ENCODE measurements around the gene ENTPD1.
"Not testable (repeated sequence)": the region's sequence is repeated elsewhere in the genome, so short reads cannot be mapped to it uniquely, and the experiment has no call there.

The ENTPD1 gene, protein sequence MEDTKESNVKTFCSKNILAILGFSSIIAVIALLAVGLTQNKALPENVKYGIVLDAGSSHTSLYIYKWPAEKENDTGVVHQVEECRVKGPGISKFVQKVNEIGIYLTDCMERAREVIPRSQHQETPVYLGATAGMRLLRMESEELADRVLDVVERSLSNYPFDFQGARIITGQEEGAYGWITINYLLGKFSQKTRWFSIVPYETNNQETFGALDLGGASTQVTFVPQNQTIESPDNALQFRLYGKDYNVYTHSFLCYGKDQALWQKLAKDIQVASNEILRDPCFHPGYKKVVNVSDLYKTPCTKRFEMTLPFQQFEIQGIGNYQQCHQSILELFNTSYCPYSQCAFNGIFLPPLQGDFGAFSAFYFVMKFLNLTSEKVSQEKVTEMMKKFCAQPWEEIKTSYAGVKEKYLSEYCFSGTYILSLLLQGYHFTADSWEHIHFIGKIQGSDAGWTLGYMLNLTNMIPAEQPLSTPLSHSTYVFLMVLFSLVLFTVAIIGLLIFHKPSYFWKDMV

DNA sequence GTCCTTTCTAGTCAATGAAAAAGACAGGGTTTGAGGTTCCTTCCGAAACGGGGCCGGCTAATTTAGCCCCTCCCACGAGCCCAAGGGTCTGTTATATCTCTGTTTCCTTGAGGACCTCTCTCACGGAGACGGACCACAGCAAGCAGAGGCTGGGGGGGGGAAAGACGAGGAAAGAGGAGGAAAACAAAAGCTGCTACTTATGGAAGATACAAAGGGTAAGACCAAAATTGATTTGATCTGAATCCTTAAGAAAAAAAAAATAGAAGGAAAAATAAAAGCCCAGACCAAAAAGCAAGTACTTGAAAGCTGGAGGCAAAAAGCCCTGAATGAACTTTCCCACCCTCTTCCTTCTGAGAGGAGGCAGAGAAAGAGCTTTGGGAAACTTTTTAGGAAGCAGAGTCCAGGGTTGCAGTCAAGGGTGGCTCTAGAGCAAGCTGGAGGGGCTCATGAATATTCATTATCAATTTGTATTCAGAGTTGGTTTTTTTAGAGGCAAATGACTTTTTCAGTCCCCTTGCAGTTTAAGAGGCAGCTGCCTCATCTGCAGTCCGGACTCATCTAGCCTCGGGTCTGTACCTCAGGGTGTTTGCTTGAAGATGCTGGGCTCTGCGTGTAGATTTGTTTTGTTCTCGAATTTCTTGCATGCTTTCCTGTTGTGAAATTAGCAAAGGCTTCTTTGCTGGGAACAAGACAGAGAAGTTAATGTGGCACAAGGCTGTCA, at the start of gene ENTPD1:
Gene ENTPD1, plus strand, starts transcription at position 123 of the 721 bp plus-strand sequence. Its CDS starts 77 bp downstream, at position 200.
- peak; percentile 62 for DNase-seq (ENCODE audit: low spot score)

DNA sequence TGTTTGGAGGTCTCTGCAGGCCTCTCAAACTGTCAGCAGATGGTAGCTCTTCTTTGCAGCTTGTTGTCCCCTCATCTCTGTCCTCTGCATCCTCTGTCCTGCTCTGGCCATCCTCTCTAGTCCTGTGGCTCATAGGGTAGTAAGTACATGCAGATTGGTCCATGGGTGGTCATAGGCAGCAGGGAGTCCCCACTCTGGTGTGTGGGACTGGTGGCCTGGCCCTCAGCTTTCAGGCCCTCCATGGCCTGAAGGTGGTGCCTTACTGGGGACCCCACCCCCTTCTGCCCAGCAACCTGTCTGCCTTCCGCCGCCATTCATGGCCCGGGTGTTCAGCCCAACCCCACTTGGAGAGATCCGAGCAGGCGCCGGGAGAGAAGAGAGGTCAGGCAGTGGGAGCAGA, 49.4 kb upstream of the ENTPD1 start:
- no peak for DNase-seq (ENCODE audit: low spot score)

DNA sequence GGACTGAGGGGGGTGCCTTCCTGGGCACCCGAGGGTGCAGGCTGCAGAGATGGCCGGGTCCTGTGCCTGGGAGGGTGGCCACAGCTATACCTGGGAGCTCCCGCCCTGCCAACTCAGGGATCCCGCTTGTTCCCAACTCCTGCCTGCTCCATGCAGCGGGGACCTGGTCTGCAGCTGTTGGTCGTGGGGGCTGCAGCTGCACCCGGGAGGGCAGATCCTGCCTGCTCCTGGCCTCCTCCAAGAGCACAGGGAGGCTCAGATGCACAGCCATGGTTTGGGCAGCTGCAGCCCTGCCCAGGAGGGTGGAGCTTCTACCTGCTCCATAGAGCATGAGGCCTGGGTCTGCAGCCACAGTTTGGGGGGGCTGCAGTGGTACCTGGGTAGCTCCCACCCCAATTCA, 49.0 kb upstream of the ENTPD1 start:
- no peak for DNase-seq (ENCODE audit: low spot score)

DNA sequence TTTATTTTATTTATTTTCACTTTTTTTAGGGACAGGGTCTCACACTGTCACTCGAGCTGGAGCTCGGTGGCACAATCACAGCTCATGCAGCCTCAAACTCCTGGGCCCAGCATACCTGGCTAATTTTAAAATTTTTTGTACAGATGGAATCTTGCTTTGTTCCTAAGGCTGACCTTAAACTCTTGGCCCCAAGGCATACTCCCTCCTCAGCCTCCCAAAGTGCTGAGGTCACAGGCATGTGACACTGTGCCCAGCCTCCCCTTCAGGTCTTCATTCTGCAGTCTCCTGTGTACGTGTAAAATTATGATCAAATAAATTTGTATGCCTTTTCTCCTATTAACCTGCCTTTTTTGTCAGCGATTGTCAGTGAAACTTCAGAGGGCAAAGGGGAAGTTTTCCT, 44.5 kb upstream of the ENTPD1 start:
- DNase-seq (ENCODE audit: low spot score) = no peak

DNA sequence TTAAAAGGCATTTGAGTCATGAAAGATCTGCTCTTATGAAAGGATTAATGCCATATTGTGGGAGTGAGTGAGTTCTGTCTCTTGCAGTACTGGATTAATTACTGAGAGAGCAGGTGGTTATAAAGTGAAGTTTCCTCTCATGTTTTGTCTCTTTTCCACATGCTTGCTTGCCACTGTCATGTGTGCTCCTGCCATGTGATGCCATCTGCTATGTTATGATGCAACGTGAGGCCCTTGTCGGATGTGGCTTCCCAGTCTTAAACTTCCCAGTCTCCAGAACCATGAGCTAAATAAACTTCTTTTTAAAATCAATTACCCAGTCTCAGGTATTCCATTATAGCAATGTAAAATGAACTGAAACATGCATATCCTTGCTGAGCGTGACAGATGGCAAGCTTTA, 39.5 kb upstream of the ENTPD1 start:
- no peak for DNase-seq (ENCODE audit: low spot score)

DNA sequence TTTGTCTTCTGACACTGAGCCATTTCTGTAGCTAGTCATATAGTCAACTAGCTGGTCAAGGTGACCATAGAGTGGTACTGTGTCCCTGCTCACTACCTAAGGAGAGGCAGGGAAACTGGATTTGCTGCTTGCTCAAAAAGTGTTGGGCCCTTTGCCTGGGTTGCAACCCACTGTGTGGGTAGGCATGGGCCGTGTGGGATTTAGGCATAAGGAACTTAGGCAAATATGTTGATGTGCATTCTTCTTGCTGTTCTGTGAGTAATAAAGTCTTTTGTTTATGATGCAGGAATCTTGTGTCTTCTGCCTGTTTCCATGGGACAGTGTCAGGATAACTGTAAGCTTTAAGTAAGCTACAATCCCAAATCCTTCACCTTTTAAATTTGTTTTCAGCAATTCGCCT, 39.1 kb upstream of the ENTPD1 start:
- DNase-seq (ENCODE audit: low spot score) = no peak

DNA sequence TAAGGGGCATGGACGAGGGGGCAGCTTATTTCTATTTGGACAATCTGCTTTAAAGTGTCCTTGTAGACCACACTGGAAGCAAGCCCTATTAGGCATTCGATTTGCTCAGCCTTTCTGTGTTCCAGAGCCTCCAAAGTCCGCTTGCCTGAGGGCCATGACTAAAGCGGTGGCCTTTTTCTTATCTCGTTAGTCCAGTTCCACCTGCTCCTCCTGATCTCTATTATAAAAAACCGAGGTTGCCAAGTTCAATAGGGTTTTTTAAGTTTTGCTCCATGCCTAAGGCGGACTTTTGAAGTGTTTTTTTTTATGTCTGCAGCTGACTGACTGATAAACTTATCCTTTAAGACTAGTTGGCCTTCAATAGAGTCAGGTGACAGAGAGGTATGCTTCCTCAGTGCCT, 35.2 kb upstream of the ENTPD1 start:
- not testable (repeated sequence) for DNase-seq (ENCODE audit: low spot score)

DNA sequence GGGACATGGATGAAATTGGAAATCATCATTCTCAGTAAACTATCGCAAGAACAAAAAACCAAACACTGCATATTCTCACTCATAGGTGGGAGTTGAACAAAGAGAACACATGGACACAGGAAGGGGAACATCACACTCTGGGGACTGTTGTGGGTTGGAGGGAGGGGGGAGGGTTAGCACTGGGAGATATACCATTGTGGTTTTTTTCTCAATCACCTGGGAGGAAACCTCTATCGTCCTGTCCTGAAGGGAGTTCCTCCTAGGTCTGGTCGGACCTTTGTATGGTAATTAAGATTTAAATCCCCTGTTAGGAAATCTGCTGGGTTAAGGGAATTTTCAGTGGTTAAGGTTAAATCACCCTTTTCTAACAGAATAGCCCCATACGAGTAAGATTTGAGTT, 33.5 kb upstream of the ENTPD1 start:
- not testable (repeated sequence) for DNase-seq (ENCODE audit: low spot score)

DNA sequence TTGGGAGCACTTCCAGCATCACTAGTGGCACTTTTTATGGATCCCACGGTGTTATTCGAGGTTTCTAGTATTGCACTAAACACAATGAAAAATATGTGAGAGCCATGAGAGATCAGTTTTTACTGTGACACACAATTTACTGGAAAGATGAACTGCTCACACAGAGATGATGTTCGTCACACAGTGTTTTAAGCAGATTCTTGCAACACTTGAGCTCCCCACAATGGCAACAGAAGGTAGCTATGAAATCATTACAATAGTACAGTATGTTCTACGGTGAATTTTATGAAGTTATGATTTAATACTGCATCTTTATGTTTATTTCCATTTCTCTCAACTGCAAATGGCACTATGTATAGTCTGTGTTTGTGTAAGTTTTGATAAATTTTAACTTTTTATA, 27.4 kb upstream of the ENTPD1 start:
- peak; percentile 11 for DNase-seq (ENCODE audit: low spot score)

DNA sequence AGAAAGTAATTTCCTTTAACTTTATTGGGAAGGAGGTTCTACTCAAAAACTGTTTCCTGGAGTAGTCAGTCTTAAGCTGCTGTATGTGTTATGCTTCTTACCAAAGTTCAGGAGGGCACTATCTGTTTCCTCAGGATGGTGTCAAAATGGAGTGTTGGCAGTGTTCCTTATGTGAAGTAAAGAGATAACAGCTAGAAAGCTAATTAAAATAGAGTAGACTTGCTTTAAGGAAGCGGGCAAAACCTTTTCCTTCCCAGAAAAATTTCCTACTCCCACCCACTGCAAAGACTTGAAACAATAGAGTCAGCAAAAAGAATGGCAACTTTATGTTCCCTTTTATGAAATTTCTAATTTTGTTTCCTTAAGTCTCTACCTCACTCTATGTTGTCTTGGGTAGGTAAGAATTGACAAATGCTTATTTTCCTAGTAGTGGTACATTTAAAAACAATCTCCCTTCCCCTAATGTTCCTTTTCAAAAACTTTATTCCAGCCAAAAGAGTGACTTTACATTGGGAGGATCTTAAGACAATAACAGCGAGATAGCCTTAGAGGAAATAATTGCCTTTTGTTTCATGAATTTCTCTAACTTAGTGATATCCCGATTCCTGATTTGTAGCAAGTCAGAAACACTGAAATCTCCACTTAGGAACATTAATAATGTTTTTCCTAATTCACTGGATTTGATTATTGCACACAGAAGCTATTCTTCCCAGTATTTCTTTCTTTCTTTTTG, 26.5 kb upstream of the ENTPD1 start:
- no peak for DNase-seq (ENCODE audit: low spot score)

DNA sequence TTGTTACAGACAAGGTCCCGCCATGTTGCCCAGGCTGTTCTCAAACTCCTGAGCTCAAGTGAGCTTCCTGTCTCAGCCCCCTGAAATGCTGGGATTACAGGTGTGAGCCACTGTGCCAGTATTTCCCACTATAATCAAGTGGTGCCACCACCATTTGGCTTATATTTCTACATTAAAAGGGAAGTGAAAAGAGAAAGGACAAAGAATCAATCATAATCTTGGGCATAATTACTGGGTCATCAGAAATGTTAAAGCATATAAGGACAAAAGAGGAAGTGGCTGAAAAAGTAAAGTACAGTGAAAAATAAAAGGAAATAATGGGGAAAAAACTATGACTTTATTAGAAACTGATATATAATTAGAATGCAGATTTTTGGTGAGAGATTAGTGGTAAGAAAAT, 25.7 kb upstream of the ENTPD1 start:
- DNase-seq (ENCODE audit: low spot score) = no peak

DNA sequence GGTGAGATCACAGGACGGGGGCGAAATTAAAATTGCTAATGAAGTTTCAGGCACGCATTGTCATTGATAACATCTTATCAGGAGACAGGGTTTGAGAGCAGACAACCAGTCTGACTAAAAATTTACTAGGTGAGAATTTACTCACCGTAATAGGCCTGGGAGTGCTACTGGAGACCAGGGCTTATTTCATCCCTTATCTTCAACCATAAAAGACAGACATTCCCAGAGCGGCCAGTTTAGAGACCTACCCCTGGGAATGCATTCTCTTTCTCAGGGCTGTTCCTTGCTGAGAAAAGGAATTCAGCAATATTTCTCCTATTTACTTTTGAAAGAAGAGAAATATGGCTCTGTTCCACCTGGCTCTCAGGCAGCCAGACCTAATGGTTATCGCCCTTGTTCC, 23.1 kb upstream of the ENTPD1 start:
- not testable (repeated sequence) for DNase-seq (ENCODE audit: low spot score)

DNA sequence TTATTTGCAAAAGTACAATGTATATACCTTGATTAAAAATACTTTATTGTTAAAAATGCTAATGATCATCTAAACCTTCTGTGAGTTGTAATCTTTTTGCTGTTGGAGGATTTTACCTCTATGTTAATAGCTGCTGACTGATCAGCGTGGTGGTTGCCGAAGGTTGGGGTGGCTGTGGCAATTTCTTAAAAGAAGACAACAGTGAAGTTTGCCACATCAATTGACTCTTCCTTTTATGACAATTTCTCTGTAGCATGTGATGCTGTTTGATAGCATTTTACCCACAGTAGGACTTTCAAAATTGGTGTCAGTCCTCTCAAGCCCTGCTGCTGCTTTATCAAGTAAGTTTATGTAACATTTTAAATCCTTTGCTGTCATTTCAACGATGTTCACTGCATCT, 16.9 kb upstream of the ENTPD1 start:
- no peak for DNase-seq (ENCODE audit: low spot score)

DNA sequence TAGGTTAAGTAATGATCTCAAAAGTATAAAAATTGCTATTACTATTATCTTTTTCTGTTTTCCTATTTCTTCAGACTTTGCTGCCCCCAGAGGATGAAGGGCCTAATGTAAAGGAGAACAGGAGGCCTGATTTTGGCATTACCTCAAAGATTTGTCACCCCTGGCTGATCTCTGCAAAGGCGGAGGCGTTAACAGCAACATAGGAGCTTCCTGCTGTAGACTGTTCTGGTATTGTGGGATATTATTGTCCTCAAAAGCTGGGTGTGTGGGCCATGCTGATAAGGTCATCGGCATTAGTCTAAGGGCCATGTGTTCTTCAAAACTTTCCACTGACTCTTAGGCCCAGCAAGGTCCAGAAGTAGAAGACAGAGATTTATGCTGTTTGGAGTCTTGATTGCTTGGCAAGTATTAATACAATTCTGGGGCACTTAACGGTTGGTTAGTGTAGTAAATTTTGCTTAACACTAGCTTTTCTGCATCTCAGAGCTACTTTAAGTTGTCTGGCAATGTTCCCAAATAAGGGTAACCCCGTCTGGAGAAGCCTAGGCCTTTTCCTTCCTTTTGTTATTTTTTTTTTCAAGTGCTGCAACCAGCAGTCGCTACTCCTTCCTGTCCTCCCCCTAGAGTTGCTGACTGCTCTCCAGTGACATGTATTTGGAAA, 14.0 kb upstream of the ENTPD1 start:
- no peak for DNase-seq (ENCODE audit: low spot score)

DNA sequence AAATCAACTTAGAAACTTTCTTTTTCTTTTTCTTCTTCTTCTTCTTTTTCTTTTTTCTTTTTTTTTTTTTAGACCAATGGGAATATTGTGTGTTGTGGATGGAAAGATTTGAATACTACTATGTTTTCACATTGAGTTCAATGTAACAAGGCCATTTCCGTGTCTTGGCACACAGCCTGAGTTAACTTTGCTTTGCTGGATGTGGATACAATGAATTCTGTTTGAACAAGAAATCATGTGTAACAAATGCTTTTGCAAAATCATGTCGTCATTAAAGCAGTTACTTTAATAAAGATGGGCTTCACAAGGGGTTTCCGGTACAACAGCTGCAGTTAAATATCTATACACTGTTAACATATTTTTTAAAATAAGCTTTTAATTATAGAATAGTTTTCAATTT, 13.5 kb upstream of the ENTPD1 start:
- no peak for DNase-seq (ENCODE audit: low spot score)

DNA sequence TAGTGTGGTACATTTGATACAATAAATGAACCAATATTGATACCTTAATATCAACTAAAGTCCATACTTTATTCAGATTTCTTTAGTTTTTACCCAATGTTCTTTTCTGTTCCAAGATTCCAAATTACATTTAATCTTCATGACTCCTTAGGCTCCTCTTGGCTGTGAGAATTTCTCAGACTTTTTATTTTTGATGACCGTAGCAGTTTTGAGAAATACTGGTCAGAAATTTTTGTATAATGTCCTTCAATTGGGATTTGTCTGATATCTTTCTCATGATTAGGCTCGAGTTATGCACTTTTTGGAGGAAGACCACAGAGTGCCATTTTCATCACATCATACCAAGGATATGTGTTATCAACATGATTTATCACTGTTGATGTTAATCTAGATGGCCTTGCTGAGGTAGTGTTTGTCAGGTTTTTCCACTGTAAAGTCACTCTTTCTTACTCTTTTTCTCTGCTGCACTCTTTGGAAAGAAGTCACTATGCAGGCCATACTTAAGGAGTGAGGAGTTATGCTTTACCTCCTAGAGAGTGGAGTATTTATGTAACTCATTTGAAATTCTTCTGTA, 12.9 kb upstream of the ENTPD1 start:
- DNase-seq (ENCODE audit: low spot score) = no peak

DNA sequence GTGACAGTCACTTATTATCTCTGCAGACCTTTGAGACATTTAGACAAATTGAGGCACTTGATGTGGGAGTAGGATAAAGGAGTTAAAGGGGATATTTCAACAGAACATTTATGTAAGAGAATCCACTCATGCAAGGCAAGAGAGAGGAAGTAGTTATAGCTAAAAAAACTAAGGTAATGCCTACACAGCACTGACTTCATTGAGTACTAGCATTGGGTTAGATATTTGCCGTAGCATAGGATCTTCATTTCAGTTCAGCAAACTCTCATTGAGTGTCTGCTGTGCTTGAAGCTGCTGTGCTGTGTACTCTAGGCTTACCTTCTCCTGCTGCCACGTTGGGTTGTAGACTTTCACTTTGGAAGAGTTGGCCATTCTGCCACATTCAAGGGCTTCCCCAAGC, 10.5 kb upstream of the ENTPD1 start:
- DNase-seq (ENCODE audit: low spot score) = no peak

DNA sequence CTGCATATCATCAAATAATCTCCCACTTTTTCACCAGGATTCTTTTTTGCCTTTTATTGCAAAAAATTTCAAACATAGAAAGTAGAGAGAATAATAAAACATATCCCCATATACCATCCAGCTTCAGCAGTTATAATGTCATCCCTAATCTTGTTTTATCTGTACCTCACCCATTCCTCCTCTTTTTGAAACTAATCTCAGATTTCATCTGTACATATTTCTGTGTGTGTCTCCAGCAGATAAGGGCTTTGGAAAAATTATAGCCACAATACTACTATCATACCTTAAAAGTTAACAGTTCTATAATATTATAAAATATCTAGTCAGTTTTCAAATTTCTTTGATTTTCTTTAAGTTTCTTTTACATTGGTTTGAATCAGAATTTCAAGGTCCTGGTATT, 7.6 kb upstream of the ENTPD1 start:
- DNase-seq (ENCODE audit: low spot score) = no peak

DNA sequence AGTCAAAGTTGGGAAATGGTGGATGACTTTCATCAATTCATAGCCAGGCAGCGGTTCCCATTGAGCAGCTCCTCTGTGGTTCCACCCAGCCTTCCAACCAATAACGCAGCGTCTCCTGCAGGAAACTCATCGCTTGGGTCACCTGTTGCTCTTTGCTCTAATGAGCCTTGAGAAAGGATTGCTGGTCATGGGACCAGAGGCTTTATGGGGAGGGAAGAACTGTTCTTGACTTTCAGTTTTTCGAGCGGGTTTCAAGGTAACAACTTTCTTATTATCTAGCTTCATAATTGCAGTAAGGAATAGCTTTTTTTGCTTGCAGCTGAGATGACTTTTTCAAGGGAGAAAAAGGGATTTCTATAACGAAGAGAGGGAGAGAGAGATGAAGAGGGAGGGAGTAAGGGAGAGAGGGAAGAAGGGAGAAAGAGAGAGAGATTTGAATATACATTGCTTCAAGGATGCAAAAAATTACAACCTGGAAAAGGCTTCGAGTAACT, 405 bp upstream of the ENTPD1 start:
- DNase-seq (ENCODE audit: low spot score) = no peak

DNA sequence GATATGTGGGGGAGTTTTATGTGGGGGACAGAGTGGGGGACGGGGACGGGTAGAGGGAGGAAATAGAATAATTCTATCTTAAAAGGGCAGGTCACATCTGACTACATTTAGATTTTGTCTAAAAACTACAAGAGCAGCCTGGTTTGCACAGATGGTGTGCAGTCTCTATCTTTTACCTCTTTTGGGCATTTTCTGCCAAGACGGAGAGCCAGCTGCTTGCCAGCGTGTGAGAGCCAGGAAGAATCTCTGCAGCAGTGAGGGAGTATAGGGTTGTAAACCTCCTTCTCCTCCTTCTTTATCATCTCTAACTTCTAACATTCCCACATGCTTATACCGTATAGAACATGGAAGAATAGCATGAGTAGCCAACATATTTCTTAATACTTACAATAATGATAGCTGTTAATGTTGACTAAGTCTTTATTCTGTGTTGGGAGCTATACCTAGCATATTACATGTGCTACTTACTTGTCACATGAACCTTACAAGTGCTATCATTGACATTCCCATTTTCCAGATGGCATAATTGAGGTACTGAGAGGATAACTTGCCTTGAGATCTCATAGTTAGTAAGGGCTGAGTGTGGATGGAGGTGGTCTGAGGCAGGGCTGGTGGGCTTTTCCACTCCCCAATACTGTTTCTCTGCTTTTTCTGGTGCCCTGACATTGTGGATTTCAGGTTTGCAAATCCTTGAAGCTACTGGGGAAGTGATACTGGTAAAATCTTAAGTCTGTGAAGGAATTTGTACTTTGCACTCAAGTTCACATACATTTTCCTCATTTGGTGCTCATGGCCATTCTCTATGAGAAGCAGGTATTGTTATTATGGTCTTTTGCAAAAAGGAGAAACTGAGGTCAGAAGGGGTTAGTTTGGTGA, 1.1 kb downstream of the ENTPD1 start:
- DNase-seq (ENCODE audit: low spot score) = peak; percentile 40

Data from NAMALWA (cell line).